PFSK-1 (cell line): ENCODE results near the gene SGPL1.

Experiments
- FOXP2 ChIP-seq: optimal IDR thresholded peaks from 2 replicates; pipeline ENCODE3; 2011; ENCODE audit warnings: borderline replicate concordance, control low read depth, inconsistent platforms; ENCODE audit not compliant: insufficient read depth; ENCODE audit errors: extremely low read length, extremely low read depth
- POLR2AphosphoS5 ChIP-seq: IDR thresholded peaks from 2 replicates; pipeline ENCODE4 v1.6.1; 2012; ENCODE audit warnings: low read depth, mild to moderate bottlenecking, control low read depth, low read length, moderate library complexity
- SIN3A ChIP-seq: IDR thresholded peaks from 2 replicates; pipeline ENCODE4 v1.6.1; 2012; ENCODE audit warnings: mild to moderate bottlenecking, low read length, moderate library complexity, borderline replicate concordance; ENCODE audit not compliant: insufficient read depth
- TAF1 ChIP-seq: IDR thresholded peaks from 2 replicates; pipeline ENCODE4 v1.6.1; 2012; ENCODE audit warnings: low read length, control low read depth, borderline replicate concordance; ENCODE audit not compliant: insufficient read depth
- TF ChIP-seq, protein P1 (sequence below), 2 experiments: IDR thresholded peaks; 2 replicates each; pipeline versions ENCODE4 v1.6.1 to v1.8.0; 2011 to 2012; ENCODE audit warnings: low read depth in 2 of 2, low read length in 2 of 2, control low read depth in 1 of 2, inconsistent platforms in 1 of 2, mild to moderate bottlenecking in 1 of 2, moderate library complexity in 1 of 2; ENCODE audit not compliant: insufficient read depth in 1 of 2

SGPL1 gene

DNA sequence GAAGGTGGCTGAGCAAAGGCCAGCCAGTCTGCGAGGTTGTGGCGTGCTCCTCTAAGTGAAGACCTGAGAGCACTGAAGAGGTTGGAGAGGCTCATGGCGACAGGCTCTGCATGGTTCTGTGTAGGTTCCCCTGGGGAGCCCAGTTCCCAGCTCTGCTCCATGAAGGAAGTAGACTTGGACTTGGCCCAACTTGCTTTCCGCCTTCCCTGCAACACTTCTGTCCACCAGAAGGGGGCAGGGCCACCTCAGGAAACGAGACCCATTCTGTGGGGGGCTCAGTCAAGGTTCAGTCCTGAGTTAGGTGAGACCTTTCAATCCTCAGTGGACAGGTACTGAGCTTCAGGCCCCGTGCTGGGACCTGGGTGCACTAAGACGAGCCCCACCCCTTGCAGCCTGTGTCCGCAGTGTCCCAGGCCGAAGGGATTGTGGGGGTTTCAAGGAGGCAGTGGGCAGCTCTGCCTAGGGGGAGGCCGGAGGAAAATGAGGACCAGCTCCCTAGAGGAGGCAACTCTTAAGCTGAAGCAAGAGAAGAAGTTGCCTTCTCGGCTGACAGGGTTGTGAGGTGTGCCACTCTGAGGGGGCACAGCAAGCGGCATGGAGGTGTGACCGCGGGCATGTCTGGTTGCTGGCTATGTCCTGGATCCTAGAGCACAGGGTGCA lies 87.6 kb downstream of the SGPL1 start:
- TF ChIP-seq FOXP2, result no peak
- TF ChIP-seq TAF1, result no peak
- TF ChIP-seq SIN3A, result no peak
- TF ChIP-seq POLR2AphosphoS5, result no peak
- TF ChIP-seq, protein P1, sequence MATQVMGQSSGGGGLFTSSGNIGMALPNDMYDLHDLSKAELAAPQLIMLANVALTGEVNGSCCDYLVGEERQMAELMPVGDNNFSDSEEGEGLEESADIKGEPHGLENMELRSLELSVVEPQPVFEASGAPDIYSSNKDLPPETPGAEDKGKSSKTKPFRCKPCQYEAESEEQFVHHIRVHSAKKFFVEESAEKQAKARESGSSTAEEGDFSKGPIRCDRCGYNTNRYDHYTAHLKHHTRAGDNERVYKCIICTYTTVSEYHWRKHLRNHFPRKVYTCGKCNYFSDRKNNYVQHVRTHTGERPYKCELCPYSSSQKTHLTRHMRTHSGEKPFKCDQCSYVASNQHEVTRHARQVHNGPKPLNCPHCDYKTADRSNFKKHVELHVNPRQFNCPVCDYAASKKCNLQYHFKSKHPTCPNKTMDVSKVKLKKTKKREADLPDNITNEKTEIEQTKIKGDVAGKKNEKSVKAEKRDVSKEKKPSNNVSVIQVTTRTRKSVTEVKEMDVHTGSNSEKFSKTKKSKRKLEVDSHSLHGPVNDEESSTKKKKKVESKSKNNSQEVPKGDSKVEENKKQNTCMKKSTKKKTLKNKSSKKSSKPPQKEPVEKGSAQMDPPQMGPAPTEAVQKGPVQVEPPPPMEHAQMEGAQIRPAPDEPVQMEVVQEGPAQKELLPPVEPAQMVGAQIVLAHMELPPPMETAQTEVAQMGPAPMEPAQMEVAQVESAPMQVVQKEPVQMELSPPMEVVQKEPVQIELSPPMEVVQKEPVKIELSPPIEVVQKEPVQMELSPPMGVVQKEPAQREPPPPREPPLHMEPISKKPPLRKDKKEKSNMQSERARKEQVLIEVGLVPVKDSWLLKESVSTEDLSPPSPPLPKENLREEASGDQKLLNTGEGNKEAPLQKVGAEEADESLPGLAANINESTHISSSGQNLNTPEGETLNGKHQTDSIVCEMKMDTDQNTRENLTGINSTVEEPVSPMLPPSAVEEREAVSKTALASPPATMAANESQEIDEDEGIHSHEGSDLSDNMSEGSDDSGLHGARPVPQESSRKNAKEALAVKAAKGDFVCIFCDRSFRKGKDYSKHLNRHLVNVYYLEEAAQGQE (IDR thresholded peaks at IDR 0.05; ENCODE audit: insufficient read depth in 1 of 2, low read depth in 2 of 2, low read length in 2 of 2), result no peak

DNA sequence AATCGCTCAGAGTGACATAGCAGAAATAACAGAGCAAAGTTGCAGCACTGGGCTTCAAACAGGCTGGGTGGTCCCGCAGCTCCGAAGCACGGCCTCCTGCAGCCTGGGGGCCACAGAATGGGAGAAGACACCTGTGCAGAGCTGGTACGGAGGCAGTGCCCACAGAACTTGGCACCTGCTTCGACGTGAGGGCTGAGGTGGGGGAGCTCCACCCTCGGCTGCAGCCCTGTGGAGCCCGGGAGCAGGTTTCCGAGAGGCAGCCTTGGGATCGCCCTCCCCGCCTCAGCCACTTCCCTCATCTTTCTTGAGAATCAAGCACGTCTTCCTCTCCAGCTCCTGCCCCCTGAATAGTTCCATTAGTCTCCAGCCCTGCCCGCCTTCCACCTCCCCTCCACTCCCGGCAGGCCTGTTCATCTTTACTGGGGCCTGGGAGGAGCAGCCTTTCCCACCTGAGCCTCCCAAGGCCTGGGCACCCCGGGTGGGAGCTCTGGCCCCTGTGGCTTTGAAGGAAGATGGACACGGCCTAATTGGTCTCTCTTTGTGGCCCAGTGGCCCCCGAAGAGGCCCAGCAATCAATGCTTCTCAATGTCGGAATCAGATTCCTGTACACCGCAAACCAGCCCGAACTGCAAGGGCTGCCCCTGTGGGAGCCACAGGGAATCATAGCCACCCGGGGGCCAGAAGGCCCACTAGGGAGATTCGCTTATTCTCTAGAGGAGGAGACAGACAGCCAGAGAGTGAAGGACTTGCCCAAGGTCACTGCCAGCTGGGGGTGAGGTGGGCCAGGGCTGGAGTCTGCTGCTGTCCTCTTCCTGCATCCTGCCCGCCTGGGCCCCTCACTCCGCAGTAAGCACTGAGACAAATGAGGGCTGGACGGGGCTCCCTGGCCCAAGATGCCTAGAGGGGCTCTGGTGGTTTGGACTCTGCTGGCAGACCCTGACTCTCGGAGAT lies 89.6 kb downstream of the SGPL1 start:
- TF ChIP-seq FOXP2, result no peak
- TF ChIP-seq SIN3A, result no peak
- TF ChIP-seq POLR2AphosphoS5, result no peak

DNA sequence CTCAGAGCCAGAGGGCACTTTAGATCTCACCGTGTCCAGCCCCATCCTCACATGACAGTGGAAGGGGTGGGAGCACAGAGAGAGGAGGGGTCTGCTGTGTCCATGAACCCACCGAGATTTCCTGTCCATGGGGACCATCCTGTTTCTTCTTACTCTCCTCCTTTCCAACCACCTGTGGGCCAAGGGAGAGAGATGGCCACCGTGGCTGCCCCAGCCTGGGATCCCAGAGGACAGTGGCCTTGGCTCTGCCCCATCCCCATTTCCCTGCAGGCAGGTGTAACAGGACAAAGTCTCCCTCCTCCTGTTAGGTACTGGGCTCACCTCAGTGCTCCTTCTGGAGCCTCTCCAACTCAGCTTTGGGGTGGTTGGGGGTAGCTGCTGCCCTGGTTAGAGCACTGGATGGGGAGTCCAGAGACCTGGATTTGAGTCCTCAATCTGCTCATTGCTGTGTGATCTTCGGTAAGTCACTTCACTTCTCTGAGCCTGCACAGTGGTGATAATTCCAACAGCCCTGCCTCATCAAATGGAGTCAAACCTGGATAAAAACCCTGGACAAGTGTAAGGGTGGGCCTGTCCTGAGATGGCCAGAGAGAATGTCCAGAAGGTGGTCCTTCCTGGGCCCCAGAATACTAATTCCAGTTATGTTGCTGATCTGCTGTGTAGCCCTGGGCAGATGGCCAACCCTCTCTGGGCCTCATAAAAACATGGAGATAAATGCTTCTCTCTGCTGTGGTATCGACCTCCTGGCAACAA lies 90.5 kb downstream of the SGPL1 start:
- TF ChIP-seq TAF1, result no peak
- no peak for TF ChIP-seq FOXP2
- TF ChIP-seq, protein P1 (IDR thresholded peaks at IDR 0.05; ENCODE audit: insufficient read depth in 1 of 2, low read depth in 2 of 2, low read length in 2 of 2), result no peak
- TF ChIP-seq POLR2AphosphoS5, result no peak
- TF ChIP-seq SIN3A, result no peak

DNA sequence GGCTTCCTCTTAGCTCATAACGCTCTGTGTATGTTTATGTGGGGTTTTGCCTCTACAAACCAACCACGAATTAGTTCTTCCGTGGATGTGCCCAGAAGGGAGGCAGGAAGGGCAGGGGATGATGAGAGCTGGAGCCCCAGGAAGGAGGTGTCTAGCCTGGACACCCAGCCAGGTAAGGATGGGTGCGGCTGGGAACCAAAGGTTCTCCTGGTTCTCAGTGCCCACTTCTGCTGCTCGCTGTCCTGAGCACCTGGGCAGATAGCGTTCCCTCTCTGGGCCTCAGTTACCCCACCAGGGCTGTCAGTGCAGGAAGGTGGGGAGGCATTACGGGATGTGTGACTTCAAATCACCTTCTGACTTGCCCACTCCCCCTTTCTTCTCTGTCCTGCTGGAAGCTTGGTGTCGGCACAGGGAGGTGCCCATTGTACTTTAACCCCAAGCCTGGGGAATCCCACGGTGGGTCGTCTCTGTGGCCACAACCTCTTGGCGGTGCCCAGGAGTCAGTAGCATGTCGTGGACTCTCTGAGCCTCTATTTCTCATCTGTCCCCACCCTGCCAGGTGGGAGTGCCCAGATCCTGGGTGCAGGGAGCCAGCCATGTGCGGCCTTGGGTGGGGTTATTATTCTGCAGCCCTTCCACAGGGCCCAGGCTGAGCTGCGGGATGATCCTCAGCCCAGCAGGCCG lies 91.3 kb downstream of the SGPL1 start:
- TF ChIP-seq TAF1 (no peak), POLR2AphosphoS5 (no peak), FOXP2 (no peak), SIN3A (no peak)
- TF ChIP-seq, protein P1 (IDR thresholded peaks at IDR 0.05; ENCODE audit: insufficient read depth in 1 of 2, low read depth in 2 of 2, low read length in 2 of 2), result no peak
